ENCODE data around the gene LAMC2.

The LAMC2 gene

GRCh38 chr1:183155939-183156338 is 30.1 kb upstream of the LAMC2 start:
- WGBS (ENCODE audit: insufficient coverage), result no CpG with 5 or more reads among the region's 2 CpGs
- ChIA-PET POLR2A (no interaction called here), CTCF (no interaction called here)
- H3K36me3 ChIP-seq (ENCODE audit: control insufficient read depth in 4 of 4, insufficient read depth in 4 of 4, low read length in 3 of 4), result no peaks in the 10 kb centered on the region
- H3K27me3 ChIP-seq (replicated peaks in 2 of 5; ENCODE audit: control insufficient read depth in 4 of 5, insufficient read depth in 5 of 5, low read length in 4 of 5), result no peaks in the 10 kb centered on the region
- H3K4me1 ChIP-seq (ENCODE audit: control extremely low read depth in 1 of 4, control insufficient read depth in 4 of 4, insufficient read depth in 4 of 4, low read length in 3 of 4), result no peaks in the 10 kb centered on the region
- no peak overlapping the region for H3K27ac ChIP-seq (ENCODE audit: insufficient read depth in 1 of 2, low read depth in 1 of 2, low read length in 2 of 2, poor library complexity in 1 of 2, severe bottlenecking in 2 of 2)
- no peak overlapping the region for H3K4me3 ChIP-seq (ENCODE audit: control insufficient read depth in 1 of 7, extremely low read depth in 1 of 7, insufficient read depth in 4 of 7, low read depth in 2 of 7, low read length in 6 of 7)
- no peak for DNase-seq
- H3K9me3 ChIP-seq (ENCODE audit: control extremely low read depth in 1 of 5, control insufficient read depth in 4 of 5, insufficient read depth in 2 of 5, low read depth in 1 of 5, low read length in 4 of 5), result no peaks in the 10 kb centered on the region

DNA sequence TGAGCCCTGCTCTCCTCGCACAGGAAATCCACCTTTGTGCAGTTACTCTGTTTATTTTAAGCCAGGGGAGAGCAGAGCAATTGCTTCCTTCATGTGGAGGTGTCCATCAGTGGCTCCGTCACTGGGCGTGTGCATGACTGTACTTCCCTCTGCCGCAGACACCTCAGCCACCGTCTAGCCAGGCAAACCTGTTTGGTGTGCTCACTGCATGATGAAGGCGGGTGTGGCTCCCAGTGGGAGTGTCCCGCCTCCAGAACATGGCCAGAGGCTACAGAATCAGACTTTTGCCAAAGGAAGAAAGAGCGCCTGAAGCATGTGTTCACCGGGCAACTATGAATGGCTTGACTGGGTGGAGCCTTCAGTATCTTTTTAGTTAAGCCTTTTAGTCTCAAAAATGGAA is 26.1 kb upstream of the LAMC2 start:
- Histone ChIP-seq H3K36me3 (ENCODE audit: control insufficient read depth in 4 of 4, insufficient read depth in 4 of 4, low read length in 3 of 4) (no peaks in the 10 kb centered on the region), H3K27ac (ENCODE audit: insufficient read depth in 1 of 2, low read depth in 1 of 2, low read length in 2 of 2, poor library complexity in 1 of 2, severe bottlenecking in 2 of 2) (no peak overlapping the region), H3K27me3 (replicated peaks in 2 of 5; ENCODE audit: control insufficient read depth in 4 of 5, insufficient read depth in 5 of 5, low read length in 4 of 5) (no peaks in the 10 kb centered on the region), H3K9me3 (ENCODE audit: control extremely low read depth in 1 of 5, control insufficient read depth in 4 of 5, insufficient read depth in 2 of 5, low read depth in 1 of 5, low read length in 4 of 5) (no peaks in the 10 kb centered on the region), H3K4me3 (ENCODE audit: control insufficient read depth in 1 of 7, extremely low read depth in 1 of 7, insufficient read depth in 4 of 7, low read depth in 2 of 7, low read length in 6 of 7) (no peak overlapping the region), H3K4me1 (ENCODE audit: control extremely low read depth in 1 of 4, control insufficient read depth in 4 of 4, insufficient read depth in 4 of 4, low read length in 3 of 4) (no peaks in the 10 kb centered on the region)
- POLR2A ChIA-PET, result no interaction called here
- CTCF ChIA-PET, result no interaction called here
- 90% methylated on average over 9 of the region's 9 CpGs for WGBS (ENCODE audit: insufficient coverage)
- no peak for DNase-seq

- 87% methylated on average over 3 of the region's 3 CpGs for WGBS (ENCODE audit: insufficient coverage)
- CTCF ChIA-PET, result no interaction called here
- POLR2A ChIA-PET, result no interaction called here
- H3K9me3 ChIP-seq (ENCODE audit: control extremely low read depth in 1 of 5, control insufficient read depth in 4 of 5, insufficient read depth in 2 of 5, low read depth in 1 of 5, low read length in 4 of 5), result no peaks in the 10 kb centered on the region
- no peaks in the 10 kb centered on the region for H3K36me3 ChIP-seq (ENCODE audit: control insufficient read depth in 4 of 4, insufficient read depth in 4 of 4, low read length in 3 of 4)
- no peak overlapping the region for H3K27ac ChIP-seq (ENCODE audit: insufficient read depth in 1 of 2, low read depth in 1 of 2, low read length in 2 of 2, poor library complexity in 1 of 2, severe bottlenecking in 2 of 2)
- H3K4me3 ChIP-seq (ENCODE audit: control insufficient read depth in 1 of 7, extremely low read depth in 1 of 7, insufficient read depth in 4 of 7, low read depth in 2 of 7, low read length in 6 of 7), result no peak overlapping the region
- no peak for DNase-seq
- no peaks in the 10 kb centered on the region for H3K27me3 ChIP-seq (replicated peaks in 2 of 5; ENCODE audit: control insufficient read depth in 4 of 5, insufficient read depth in 5 of 5, low read length in 4 of 5)
- H3K4me1 ChIP-seq (ENCODE audit: control extremely low read depth in 1 of 4, control insufficient read depth in 4 of 4, insufficient read depth in 4 of 4, low read length in 3 of 4), result no peaks in the 10 kb centered on the region
These were observed 24.7 kb upstream of the LAMC2 start for GRCh38 chr1:183161391-183161790.

- DNase-seq, result no peak
- ChIA-PET CTCF (no interaction called here), POLR2A (no interaction called here)
- WGBS (ENCODE audit: insufficient coverage), result 100% methylated on average over 2 of the region's 3 CpGs
- Histone ChIP-seq H3K4me3 (ENCODE audit: control insufficient read depth in 1 of 7, extremely low read depth in 1 of 7, insufficient read depth in 4 of 7, low read depth in 2 of 7, low read length in 6 of 7) (no peak overlapping the region), H3K27me3 (replicated peaks in 2 of 5; ENCODE audit: control insufficient read depth in 4 of 5, insufficient read depth in 5 of 5, low read length in 4 of 5) (no peaks in the 10 kb centered on the region), H3K4me1 (ENCODE audit: control extremely low read depth in 1 of 4, control insufficient read depth in 4 of 4, insufficient read depth in 4 of 4, low read length in 3 of 4) (no peaks in the 10 kb centered on the region), H3K27ac (ENCODE audit: insufficient read depth in 1 of 2, low read depth in 1 of 2, low read length in 2 of 2, poor library complexity in 1 of 2, severe bottlenecking in 2 of 2) (no peak overlapping the region), H3K9me3 (ENCODE audit: control extremely low read depth in 1 of 5, control insufficient read depth in 4 of 5, insufficient read depth in 2 of 5, low read depth in 1 of 5, low read length in 4 of 5) (no peaks in the 10 kb centered on the region), H3K36me3 (ENCODE audit: control insufficient read depth in 4 of 4, insufficient read depth in 4 of 4, low read length in 3 of 4) (no peaks in the 10 kb centered on the region)
These were observed 22.7 kb upstream of the LAMC2 start for GRCh38 chr1:183163316-183163715.

- POLR2A ChIA-PET, result no interaction called here
- no peak overlapping the region for H3K4me3 ChIP-seq (ENCODE audit: control insufficient read depth in 1 of 7, extremely low read depth in 1 of 7, insufficient read depth in 4 of 7, low read depth in 2 of 7, low read length in 6 of 7)
- H3K4me1 ChIP-seq (ENCODE audit: control extremely low read depth in 1 of 4, control insufficient read depth in 4 of 4, insufficient read depth in 4 of 4, low read length in 3 of 4), result no peaks in the 10 kb centered on the region
- H3K36me3 ChIP-seq (ENCODE audit: control insufficient read depth in 4 of 4, insufficient read depth in 4 of 4, low read length in 3 of 4), result no peaks in the 10 kb centered on the region
- no peaks in the 10 kb centered on the region for H3K27me3 ChIP-seq (replicated peaks in 2 of 5; ENCODE audit: control insufficient read depth in 4 of 5, insufficient read depth in 5 of 5, low read length in 4 of 5)
- 100% methylated on average over 1 of the region's 1 CpG for WGBS (ENCODE audit: insufficient coverage)
- no peak for DNase-seq
- no peaks in the 10 kb centered on the region for H3K9me3 ChIP-seq (ENCODE audit: control extremely low read depth in 1 of 5, control insufficient read depth in 4 of 5, insufficient read depth in 2 of 5, low read depth in 1 of 5, low read length in 4 of 5)
- CTCF ChIA-PET, result no interaction called here
- no peak overlapping the region for H3K27ac ChIP-seq (ENCODE audit: insufficient read depth in 1 of 2, low read depth in 1 of 2, low read length in 2 of 2, poor library complexity in 1 of 2, severe bottlenecking in 2 of 2)
These were observed 21.7 kb upstream of the LAMC2 start for GRCh38 chr1:183164340-183164739.

DNA sequence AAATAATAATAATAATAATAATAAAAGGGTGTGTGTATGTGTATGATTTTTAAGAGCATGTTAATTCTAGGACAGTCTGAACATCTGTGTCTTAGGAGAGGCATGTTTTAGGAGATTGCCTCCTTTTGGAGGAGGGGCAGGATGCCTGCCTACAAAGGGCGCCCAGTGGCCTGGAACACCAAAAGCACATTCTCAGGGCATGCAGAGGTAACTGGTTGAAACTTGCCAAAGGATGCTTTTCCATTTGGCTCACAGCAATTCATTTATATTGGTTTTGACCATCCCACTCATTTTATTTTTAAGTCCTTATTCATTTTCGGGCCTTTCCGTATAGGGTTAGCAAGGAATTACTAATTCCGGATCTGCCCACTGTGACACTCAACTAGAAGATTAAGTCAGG is 21.1 kb upstream of the LAMC2 start:
- H3K4me1 ChIP-seq (ENCODE audit: control extremely low read depth in 1 of 4, control insufficient read depth in 4 of 4, insufficient read depth in 4 of 4, low read length in 3 of 4), result no peaks in the 10 kb centered on the region
- CTCF ChIA-PET, result no interaction called here
- H3K4me3 ChIP-seq (ENCODE audit: control insufficient read depth in 1 of 7, extremely low read depth in 1 of 7, insufficient read depth in 4 of 7, low read depth in 2 of 7, low read length in 6 of 7), result no peak overlapping the region
- no peaks in the 10 kb centered on the region for H3K9me3 ChIP-seq (ENCODE audit: control extremely low read depth in 1 of 5, control insufficient read depth in 4 of 5, insufficient read depth in 2 of 5, low read depth in 1 of 5, low read length in 4 of 5)
- no peak for DNase-seq
- no peaks in the 10 kb centered on the region for H3K27me3 ChIP-seq (replicated peaks in 2 of 5; ENCODE audit: control insufficient read depth in 4 of 5, insufficient read depth in 5 of 5, low read length in 4 of 5)
- WGBS (ENCODE audit: insufficient coverage), result 100% methylated on average over 3 of the region's 4 CpGs
- no peak overlapping the region for H3K27ac ChIP-seq (ENCODE audit: insufficient read depth in 1 of 2, low read depth in 1 of 2, low read length in 2 of 2, poor library complexity in 1 of 2, severe bottlenecking in 2 of 2)
- no peaks in the 10 kb centered on the region for H3K36me3 ChIP-seq (ENCODE audit: control insufficient read depth in 4 of 4, insufficient read depth in 4 of 4, low read length in 3 of 4)
- POLR2A ChIA-PET, result no interaction called here

DNA sequence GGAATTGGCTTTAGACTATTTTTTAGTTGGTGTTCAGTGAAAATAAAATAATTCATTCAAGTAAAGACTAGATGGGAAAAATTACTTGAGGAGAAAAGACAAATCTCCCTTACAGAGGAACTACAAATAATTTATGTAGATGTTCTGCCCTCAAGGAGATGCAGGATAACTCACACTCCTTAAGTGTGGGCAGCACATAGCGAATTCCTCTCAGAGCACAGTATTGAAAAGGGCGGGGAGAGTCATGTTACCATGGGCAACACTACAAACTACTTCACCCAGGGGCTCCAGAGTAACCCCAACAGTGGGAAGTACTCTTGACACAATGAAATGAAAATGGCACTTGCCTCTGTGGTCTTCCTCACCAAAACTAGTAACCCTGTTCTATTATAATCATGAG is 20.6 kb upstream of the LAMC2 start:
- Histone ChIP-seq H3K27ac (ENCODE audit: insufficient read depth in 1 of 2, low read depth in 1 of 2, low read length in 2 of 2, poor library complexity in 1 of 2, severe bottlenecking in 2 of 2) (no peak overlapping the region), H3K4me1 (ENCODE audit: control extremely low read depth in 1 of 4, control insufficient read depth in 4 of 4, insufficient read depth in 4 of 4, low read length in 3 of 4) (no peaks in the 10 kb centered on the region), H3K27me3 (replicated peaks in 2 of 5; ENCODE audit: control insufficient read depth in 4 of 5, insufficient read depth in 5 of 5, low read length in 4 of 5) (no peaks in the 10 kb centered on the region), H3K4me3 (ENCODE audit: control insufficient read depth in 1 of 7, extremely low read depth in 1 of 7, insufficient read depth in 4 of 7, low read depth in 2 of 7, low read length in 6 of 7) (no peak overlapping the region), H3K9me3 (ENCODE audit: control extremely low read depth in 1 of 5, control insufficient read depth in 4 of 5, insufficient read depth in 2 of 5, low read depth in 1 of 5, low read length in 4 of 5) (no peaks in the 10 kb centered on the region), H3K36me3 (ENCODE audit: control insufficient read depth in 4 of 4, insufficient read depth in 4 of 4, low read length in 3 of 4) (no peaks in the 10 kb centered on the region)
- WGBS (ENCODE audit: insufficient coverage), result 100% methylated on average over 2 of the region's 2 CpGs
- ChIA-PET CTCF (no interaction called here), POLR2A (no interaction called here)
- DNase-seq, result no peak

- H3K36me3 ChIP-seq (ENCODE audit: control insufficient read depth in 4 of 4, insufficient read depth in 4 of 4, low read length in 3 of 4), result no peaks in the 10 kb centered on the region
- no peak overlapping the region for H3K4me3 ChIP-seq (ENCODE audit: control insufficient read depth in 1 of 7, extremely low read depth in 1 of 7, insufficient read depth in 4 of 7, low read depth in 2 of 7, low read length in 6 of 7)
- POLR2A ChIA-PET, result no interaction called here
- no peak for DNase-seq
- H3K27ac ChIP-seq (ENCODE audit: insufficient read depth in 1 of 2, low read depth in 1 of 2, low read length in 2 of 2, poor library complexity in 1 of 2, severe bottlenecking in 2 of 2), result no peak overlapping the region
- no peaks in the 10 kb centered on the region for H3K9me3 ChIP-seq (ENCODE audit: control extremely low read depth in 1 of 5, control insufficient read depth in 4 of 5, insufficient read depth in 2 of 5, low read depth in 1 of 5, low read length in 4 of 5)
- CTCF ChIA-PET, result no interaction called here
- no peaks in the 10 kb centered on the region for H3K4me1 ChIP-seq (ENCODE audit: control extremely low read depth in 1 of 4, control insufficient read depth in 4 of 4, insufficient read depth in 4 of 4, low read length in 3 of 4)
- no peaks in the 10 kb centered on the region for H3K27me3 ChIP-seq (replicated peaks in 2 of 5; ENCODE audit: control insufficient read depth in 4 of 5, insufficient read depth in 5 of 5, low read length in 4 of 5)
- WGBS (ENCODE audit: insufficient coverage), result no CpG with 5 or more reads among the region's 2 CpGs
These were observed 19.6 kb upstream of the LAMC2 start for GRCh38 chr1:183166454-183166853.

Data from common myeloid progenitor, CD34-positive (primary cell).